Spleen (tissue), 7 donors: ENCODE data around the gene DRAXIN.

Experiments
- CTCF ChIP-seq, 11 experiments: fragments of 200-600 bp in 7 of 11; fragments of 450-650 bp in 4 of 11; sonication (generic) in 4 of 11; IDR thresholded peaks in 8 of 11; conservative IDR thresholded peaks in 3 of 11; 1 replicate in 7 of 11; 2 replicates in 4 of 11; pipeline versions ENCODE4 v1.4.0 to v1.8.0; 2016 to 2021; ENCODE audit warnings: antibody characterized with exemption in 11 of 11, inconsistent platforms in 4 of 11, mild to moderate bottlenecking in 1 of 11
- POLR2A ChIP-seq, 3 donors: fragments of 450-650 bp; IDR thresholded peaks; one replicate each; pipeline ENCODE4 v1.5.1; 2017; ENCODE audit warnings: antibody characterized with exemption in 3 of 3, mild to moderate bottlenecking in 1 of 3
- POLR2AphosphoS5 ChIP-seq, 3 donors: sonication (generic); formaldehyde crosslinking; IDR thresholded peaks; one replicate each; pipeline ENCODE4 v1.5.1; 2017; ENCODE audit warnings: antibody characterized with exemption in 3 of 3
- donor health status: DM: no; HTN: no; CAD: no; lungs with moderate emphysema.
- donor health status: DM: no; HTN: no; CAD: no.
- donor health status: DM: no; HTN: no; CAD: no.

- TF ChIP-seq CTCF (IDR thresholded peaks at IDR 0.05 in 8 of 11, conservative IDR thresholded peaks at IDR 0.05 in 3 of 11) (no peak), POLR2A (IDR thresholded peaks at IDR 0.05) (no peak), POLR2AphosphoS5 (IDR thresholded peaks at IDR 0.05) (no peak)
These were observed 38.2 kb upstream of the DRAXIN start for GRCh38 chr1:11653101-11653860.
